GM18873 (cell line): ENCODE measurements around the gene ZNF630.
"Not testable (repeated sequence)": the region's sequence is repeated elsewhere in the genome, so short reads cannot be mapped to it uniquely, and the experiment has no call there.

Source experiments
- ATAC-seq: cut with Tn5 transposase; IDR thresholded peaks from one replicate; pipeline ENCODE4 v1.9.1; 2021; ENCODE audit warnings: mild to moderate bottlenecking, moderate library complexity, moderate number of reproducible peaks; ENCODE audit not compliant: unreplicated experiment, low FRiP score

Gene ZNF630

GRCh38 chrX:48071064-48071985 lies at the start of gene ZNF630:
ZNF630 (minus strand) TSS chrX:48071640; CDS start chrX:48066886, 4,754 bp downstream.
- ATAC-seq = no peak

GRCh38 chrX:48107717-48108116 lies 36.3 kb upstream of the ZNF630 start:
- no peak for ATAC-seq

GRCh38 chrX:48102874-48103374 lies 31.5 kb upstream of the ZNF630 start:
- ATAC-seq = no peak

GRCh38 chrX:48101443-48101842 lies 30.0 kb upstream of the ZNF630 start:
- ATAC-seq = no peak

GRCh38 chrX:48092558-48092957 lies 21.1 kb upstream of the ZNF630 start:
- not testable (repeated sequence) for ATAC-seq

GRCh38 chrX:48090123-48090522 lies 18.7 kb upstream of the ZNF630 start:
- ATAC-seq = no peak

- no peak for ATAC-seq
Observed at GRCh38 chrX:48086082-48086481, 14.6 kb upstream of the ZNF630 start.

GRCh38 chrX:48083706-48084105 lies 12.3 kb upstream of the ZNF630 start:
- no peak for ATAC-seq

- ATAC-seq = no peak
Observed at GRCh38 chrX:48083212-48083611, 11.8 kb upstream of the ZNF630 start.

- no peak for ATAC-seq
Observed at GRCh38 chrX:48076343-48076742, 4.9 kb upstream of the ZNF630 start.

GRCh38 chrX:48071986-48072605 lies 656 bp upstream of the ZNF630 start:
- ATAC-seq = no peak

- no peak for ATAC-seq
Observed at GRCh38 chrX:48068096-48068887, 3.1 kb downstream of the ZNF630 start.

- ATAC-seq = no peak
Observed at GRCh38 chrX:48064261-48064660, 7.2 kb downstream of the ZNF630 start.

- ATAC-seq = no peak
Observed at GRCh38 chrX:48059296-48059639, 12.2 kb downstream of the ZNF630 start.

GRCh38 chrX:48058621-48059295 lies 12.7 kb downstream of the ZNF630 start:
- ATAC-seq = no peak

- ATAC-seq = no peak
Observed at GRCh38 chrX:48046846-48047245, 24.6 kb downstream of the ZNF630 start.

GRCh38 chrX:48045410-48046311 lies 25.8 kb downstream of the ZNF630 start:
- no peak for ATAC-seq

GRCh38 chrX:48043056-48043455 lies 28.4 kb downstream of the ZNF630 start:
- ATAC-seq = no peak

GRCh38 chrX:48035891-48036290 lies 35.5 kb downstream of the ZNF630 start:
- ATAC-seq = no peak
